HG03378 (cell line): ENCODE data around the gene NFATC2.
A peak's percentile ranks its signal among the peaks of the same experiment; 100 is the strongest.

Source experiments
- ATAC-seq: cut with Tn5 transposase; IDR thresholded peaks from one replicate; pipeline ENCODE4 v1.9.1; 2021; ENCODE audit warnings: mild to moderate bottlenecking, moderate library complexity; ENCODE audit not compliant: unreplicated experiment

The NFATC2 gene

DNA sequence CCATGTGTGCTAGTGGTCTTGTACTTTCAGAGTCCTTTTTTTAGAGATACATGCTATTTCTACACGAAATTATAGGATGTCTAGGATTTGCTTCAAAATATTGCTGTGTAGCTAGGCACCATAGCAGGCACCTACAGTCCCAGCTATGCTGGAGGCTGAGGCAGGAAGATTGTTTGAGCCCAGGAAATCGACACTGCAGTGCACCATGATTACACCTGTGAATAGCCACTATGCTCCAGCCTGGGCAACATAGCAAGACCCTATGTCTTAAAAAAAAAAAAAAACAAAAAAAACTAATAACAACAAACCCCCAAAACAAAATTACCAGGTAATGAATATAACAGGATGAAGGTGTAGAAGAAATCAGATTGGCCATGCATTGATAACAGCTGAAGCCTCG, 121.7 kb downstream of the NFATC2 start:
- ATAC-seq: no peak

DNA sequence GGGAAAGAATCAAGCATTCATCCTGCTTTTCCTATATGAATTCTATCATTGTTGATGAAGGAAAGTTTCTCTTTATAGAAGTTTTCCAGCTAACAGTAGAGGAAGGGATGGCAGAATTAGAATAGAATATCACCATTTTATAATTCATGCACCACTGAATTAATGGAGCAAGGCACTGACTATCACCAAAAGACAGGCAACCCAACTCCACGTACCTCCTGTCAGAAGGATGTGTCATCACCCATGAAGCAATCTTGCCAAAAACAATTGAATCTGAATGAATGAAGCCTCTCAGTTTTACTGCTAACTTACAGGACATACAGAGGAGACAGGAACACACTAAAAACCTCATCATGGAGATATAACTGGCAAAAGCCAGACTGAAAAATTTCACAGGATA, 122.4 kb downstream of the NFATC2 start:
- no peak for ATAC-seq

DNA sequence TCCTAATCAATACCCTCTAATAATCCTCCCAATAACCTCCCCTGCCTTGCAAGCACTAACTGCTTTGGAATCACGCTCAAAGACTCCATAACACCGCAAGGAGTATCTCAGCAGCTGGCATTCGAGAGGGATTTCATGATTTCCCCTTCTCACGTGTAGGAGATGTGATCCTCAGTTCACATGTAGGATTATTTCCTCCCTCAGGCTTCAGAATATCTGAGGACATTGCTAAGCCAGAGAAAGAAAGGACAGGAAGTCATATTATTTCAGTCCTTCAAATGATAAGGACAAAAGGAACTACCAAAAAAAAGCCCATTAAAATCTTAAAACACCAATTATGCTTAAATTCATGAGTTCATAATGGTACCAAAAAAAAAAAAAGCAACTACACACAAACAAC, 122.9 kb downstream of the NFATC2 start:
- no peak for ATAC-seq

DNA sequence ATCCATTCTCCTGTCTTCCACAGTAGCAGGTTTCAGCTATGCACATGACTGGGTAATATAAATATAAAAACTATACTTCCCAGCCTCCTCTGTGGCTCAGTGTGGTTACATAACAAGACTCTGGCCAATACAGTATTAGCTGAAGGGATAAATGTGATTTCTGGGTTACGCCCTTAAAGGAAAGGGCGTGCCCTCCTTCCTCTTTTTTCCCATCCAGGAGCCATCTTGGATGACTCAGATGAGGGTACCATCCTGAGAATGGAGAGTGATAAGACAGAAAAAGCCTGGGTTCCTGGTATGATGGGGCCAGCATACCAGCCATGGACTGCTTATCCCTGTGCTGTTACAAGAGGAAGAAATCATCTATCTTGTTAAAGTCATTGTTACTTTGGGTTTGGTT, 123.3 kb downstream of the NFATC2 start:
- ATAC-seq: no peak

DNA sequence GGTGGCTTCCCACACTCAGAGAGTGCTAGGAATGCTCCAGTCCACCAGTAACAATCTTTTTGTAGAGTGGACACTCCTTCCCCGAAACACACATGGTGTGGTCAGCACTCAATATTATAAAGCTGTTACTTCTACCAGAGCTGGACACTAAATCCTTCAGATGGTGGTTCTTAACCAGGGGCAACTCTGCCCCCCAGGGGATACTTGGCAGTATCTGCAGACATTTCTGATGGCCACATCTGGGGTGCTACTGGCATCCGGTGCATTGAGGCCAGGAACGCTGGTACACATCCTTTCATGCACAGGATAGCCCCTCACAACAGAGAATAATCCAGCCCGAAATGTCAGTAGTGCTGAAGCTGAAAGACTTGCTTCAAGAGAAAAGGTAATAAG, 124.4 kb downstream of the NFATC2 start:
- ATAC-seq: no peak

DNA sequence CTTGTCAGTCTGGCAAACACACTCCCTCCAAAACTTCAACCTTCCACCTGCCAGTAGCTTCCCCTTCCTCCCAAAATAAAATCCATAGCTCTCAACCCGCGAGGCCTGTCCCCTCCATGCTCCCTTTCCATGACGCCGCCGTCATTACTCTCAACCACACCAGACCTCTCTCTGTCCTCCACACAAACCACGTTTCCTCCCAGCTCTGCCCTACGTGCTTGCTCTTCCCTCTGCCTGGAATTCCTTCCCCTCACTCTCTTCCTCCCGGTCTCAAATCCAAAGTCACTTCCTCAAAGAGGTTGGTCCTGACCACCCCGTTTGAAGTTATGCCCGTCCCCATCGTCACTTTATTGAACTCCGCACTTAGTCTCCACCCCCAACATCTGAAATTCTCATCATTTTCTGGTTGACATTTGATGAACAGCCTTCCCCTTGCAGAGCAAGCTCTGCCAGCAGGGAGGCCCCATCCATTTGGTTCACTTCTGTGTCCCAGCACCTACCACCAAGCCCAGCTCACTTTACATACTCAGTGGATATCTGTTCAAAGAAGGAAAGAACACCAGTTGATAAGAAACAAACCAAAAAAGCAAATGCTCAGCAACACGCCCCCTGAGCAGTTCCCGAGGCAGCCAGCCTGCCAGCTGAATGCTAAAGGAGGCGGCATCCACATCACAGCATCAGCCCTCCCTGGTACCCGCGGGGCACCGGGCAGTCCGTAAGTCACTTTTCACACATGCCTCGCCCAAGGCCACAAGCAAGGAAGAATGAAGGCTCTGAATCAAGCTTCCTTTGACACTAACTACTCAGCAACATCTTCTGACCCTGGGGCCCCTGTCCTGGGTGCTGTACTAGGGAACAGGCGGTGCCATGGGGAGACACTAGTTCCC, 125.0 kb downstream of the NFATC2 start:
- no peak for ATAC-seq

DNA sequence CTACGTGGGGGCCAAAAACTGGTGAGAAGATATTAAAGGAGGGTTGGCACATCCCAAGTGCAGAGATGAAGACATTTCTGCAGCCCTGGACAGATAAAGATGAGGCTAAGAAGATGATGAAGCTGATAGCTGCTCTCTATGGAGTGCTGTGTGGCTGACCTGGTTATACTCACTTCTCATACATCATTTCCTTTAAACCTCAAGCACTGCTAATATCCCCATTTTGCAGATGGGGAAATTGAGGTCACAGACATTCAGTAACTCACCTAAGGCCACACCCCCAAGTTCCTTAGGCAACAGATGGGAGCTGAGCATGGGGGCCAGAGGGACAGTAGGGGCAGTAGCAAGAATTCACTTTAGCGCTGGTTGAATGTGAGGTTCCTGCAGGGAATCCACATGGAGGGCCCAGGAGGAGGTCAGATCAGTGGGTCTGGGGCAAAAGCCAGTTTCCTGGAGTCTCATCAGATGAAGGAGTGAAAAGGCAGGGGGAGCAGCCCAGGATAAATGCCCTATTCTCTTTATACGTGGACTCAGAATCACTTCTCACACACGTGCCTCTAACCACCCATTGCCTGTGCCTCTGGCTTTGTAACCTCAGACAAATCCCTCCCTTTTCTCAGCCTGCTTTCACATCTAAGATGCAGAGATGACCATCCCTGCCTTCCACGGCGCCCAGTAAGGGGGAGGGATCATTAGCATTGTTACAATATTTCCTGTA, 125.8 kb downstream of the NFATC2 start:
- no peak for ATAC-seq

DNA sequence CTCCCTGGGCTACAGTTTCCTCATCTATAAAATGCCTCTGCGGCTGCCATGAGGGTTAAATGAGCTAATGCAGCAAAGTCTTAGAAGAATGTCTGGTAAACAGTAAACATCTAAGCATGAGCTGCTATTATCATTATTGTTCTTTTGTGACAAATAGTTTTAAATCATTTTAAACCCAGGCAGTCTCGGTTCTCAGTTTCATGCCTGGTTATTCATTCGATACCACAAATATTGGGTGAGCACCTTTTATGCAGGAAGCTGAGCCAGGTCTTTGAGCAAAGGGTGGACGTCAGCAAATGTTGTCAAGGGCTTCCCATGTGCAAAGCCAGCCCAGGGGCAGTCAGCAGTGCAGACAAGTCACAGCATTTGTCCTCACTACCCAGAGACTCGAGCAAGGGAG, 128.7 kb downstream of the NFATC2 start:
- ATAC-seq: peak; percentile 54

DNA sequence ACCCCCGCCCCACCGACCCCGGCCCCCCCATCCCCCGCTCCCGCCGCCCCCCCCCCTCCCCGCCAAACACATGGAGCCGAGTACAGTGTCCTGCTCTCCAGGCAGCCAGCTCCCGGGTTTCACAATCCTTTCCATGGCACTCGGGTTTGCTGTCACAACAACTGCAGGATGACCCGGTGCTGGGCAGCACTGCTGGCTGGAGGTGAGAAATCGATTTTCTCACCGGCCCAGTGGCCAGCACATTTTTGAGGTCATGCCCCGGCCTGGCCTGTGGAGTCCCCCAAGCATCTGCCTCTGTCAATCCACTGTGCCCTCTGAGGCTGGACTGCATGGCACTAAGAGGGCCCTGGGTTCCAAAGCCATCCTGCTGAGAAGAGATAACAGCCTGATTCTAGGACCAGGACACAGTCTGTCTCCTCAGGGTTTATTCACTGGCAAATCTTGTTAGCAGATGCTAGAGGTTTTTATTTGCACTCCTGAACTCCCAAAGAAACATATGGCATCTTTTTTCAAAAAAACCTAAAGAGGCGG, 129.5 kb downstream of the NFATC2 start:
- no peak for ATAC-seq

DNA sequence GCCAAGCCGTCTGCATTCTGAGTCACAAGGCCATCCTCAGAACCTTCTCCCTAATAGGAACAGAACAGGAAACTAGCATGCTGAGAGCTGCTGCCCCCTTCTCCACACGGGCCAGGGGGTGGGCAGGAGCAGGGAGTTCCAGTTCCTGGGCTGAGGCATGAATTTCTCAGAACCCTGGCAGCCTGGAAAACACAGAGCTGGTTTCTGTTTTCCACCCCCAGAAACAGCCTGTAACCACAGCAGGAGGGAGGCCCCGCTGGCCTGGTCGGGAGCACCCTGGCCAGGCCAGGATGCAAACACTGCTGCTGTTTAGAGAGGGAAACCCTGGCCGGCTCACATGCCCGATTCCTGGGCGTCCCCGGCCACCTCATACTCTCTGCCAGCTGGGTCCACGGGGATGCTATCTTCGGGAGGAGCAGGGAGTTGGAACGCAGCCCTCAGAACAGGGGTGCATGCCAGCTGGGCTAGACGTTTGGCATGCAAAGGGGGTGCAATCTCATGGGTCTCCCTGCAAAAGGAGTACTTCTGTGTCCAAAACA, 130.1 kb downstream of the NFATC2 start:
- ATAC-seq: no peak

DNA sequence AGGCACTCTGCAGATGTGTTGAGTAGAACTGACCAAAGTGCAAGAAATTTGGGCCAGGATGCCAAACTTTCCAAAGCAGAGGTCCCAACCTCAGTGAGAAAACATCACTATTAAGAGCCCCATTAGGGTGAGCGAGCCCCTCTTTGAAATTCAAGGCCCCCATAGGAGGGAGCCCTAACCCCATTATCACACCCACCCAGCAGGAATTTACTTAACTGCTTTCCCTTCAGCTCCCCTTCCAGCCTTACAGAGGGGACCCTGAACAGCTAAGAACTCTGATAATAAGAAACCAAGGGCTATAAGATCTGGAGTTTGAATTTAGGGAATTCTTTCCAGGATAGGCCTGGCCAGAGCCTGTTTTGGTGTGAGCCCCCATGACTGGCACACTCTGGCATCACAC, 130.6 kb downstream of the NFATC2 start:
- ATAC-seq: no peak

DNA sequence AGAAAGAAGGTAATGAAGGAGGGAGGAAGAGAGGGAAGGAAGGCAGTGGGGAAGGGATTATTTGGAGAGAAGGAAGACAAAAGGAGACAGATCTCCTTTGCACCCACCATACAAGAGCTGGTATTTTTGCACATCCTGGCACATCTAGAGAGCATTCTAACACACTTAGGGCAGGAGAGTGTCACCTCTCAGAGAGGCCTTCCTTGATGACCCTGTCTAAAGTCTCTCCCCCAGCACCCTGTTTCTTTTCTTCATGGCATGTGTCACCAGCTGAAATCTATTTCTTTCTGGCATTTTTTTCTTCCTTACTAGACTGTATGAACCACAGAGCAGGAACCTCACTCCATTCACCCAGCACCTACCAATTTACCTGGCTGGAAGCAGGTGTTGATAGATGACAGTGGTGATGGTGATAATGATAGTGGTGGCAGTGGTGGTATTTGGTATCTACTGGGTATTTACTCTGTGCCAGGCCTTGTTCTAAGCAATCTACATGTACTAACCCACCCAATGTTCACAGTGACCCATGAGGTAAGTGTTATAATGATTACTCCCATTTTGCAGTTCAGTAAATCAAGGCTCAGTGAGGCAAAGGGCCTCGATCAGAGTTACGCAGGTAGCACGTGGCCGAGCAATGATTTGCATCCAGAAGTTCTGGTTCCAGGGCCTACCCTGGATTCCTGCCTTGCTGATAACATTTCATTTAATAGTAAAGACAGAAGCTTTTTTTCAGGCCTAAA, 131.8 kb downstream of the NFATC2 start:
- no peak for ATAC-seq

DNA sequence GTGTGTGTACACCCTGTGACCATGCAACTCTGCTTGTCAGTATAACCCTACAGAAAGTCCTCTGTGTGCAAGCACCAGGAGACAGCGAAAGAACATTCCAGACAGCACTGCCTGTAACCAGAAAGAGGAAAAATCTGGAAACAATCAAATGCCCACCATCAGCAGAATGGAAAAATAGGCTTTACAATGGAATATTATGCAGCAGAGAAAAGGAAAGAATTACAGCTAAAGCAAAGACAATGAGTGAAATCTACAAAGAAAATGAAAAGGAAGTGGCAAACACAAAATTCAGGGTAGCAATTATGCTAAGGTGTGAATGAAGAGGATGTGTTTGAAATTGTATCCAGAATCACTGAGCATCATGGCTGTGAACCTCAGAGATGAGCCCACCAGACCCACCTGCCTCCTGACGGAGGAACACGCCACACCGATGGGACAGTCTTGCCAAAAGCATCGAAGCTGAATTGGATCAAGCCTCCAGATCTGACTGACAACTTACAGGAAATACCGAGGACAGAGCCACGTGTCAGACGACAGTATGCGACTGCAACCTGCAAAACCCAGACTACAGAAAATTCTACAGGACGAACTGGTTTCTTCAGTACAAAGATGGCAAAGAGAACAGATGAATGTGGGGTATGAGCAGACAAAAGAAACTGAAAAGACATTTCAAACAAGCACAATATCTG, 133.2 kb downstream of the NFATC2 start:
- ATAC-seq: no peak

DNA sequence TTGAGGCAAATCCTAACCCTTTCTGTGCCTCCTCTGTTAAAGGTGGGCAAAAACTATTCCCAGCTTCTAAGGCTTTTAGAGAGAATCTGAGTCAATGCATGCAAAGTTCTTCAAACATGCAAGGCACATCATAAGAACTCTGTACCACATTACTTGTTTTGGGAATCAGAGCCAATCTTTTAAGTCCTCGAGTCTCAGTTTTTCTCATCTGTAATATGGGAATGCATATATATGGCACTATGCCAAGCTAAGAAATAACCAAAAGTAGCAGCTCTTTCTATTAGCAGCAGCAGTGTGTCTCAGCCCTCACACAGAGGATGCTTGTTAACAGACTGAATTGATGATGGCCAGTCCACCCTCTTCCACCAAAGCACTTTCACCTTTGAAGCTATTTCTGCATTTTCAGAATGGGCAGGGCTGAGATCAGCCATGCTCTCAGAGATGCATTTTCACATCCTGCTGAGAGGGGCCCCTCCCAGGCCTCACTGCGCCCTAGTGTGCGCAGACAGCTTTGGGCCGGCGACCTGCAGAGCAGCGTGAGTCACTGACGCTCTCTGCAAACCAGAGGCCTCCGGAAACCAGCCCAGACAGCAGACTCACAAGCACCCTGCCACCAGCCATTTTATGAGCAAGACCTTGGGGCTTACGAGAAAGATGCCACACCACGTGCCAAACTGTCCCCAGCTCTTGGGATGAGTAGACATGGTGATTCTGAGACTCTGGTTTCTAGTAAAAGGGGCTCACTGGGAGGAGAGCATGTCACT, 138.0 kb downstream of the NFATC2 start:
- peak; percentile 66 for ATAC-seq

DNA sequence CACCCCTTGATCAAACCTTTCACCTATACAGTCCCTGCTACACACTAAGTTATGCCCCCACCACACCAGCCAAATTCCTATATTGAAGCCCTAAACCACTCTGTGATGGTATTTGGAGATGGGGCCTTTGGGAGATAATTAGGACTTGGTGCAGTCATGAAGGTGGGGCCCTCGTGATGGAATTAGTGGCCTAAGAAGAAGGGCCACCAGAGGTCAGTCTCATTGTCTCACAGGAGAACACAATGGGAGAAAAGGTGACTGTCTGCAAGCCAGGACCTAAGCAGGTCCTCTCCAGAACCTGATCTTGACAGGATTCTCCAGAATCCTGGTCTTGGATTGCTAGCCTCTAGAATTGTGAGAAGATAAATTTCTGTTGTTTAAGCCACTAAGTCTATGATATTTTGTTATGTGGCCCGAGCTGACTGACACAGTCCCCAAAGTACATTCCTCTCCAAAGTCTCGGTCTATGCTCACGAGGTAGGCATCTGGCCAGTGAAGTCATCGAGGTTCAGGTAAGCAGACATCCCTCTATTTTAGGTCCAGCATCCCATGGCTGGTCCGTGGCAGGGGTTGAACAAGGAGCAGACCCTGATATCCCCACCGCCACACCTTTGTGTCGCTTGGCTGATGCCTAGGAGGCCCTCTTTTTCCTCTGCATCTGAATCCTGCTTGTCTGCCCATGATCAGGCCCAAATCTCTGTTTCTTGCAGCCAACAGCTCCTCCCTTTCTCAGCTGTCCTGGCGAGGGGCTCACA, 138.9 kb downstream of the NFATC2 start:
- no peak for ATAC-seq

DNA sequence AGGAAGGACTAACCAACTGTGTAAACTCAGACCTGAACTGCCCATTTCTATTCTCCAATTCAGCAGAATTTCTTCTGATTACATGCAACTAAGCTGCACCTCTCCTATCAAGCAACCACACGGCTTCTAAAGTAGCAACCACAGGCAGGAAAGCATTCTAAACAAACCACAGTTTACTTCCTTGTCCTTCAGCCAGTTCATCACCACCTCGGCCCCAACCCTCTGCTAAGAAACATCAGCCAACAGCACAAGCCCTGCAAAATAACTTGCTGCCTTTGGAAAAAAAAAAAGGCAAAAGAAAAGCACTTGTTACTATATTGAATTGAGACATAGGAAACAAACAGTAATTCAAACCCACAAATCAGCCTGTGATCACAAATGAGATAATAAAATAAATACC, 140.3 kb downstream of the NFATC2 start:
- no peak for ATAC-seq

DNA sequence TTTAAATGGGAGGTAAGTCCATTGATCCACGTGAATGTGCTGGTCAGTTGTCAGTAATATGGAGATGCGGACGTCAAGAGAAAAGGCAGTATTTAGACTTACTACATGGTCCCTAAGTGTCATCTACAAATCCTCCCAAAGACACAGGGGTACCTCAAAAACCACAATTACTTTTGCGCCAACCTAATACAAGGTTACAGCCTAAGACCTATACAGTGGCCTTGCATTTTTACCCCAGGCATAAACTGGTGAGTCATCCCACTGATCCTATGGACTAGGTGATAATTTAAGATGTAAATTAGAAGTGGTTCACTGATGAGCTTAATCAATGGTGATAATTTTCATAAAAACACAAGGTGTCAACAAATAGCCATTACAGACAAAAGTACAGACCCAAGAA, 141.0 kb downstream of the NFATC2 start:
- no peak for ATAC-seq

DNA sequence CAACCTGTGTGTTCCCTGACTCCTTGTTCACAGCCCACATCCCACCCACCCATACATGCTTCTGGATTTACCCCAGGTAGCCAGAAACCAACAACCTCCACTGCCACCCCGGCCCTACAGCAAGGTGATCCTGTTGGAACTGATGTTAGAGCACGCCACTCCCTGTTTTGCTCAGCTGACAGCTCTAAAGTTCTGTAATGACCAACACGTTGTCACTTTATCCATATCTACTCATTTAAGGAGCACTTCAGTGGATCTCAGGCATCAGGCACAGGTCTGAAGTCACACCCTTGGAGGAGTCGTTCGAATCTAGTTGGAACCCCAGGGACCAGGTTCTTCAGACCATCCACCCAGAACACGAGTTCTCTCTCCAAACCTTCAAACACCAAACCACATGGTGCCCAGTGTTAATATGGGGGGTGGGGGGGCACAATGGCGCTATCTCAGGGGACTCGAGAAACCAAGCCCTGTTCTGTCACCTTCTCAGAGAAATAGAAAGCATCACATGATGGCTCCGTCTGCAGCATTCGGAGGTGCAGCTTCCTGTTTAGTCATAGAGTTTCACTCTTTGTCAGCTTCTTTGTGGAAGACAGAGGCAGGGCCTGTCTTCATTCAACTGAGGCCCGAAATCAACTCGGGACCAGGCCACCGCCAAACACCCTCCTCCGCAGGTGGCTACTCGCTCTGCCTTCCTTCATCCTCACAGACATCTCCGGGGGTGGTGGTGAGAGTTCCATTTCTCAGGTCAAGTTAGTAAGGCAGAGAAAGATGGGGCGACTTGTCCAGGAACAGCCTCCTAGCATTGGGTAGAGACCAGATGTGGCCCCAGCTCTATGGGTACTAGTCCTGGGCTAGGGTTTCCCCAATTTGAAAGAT, 142.2 kb downstream of the NFATC2 start:
- ATAC-seq: peak; percentile 77
